NCI-H69 (cell line): ENCODE measurements around the gene CATSPER3.

Experiments used
- DNase-seq: peaks from one replicate; lab custom pipeline; 2025; lab: John Stamatoyannopoulos, UW

The CATSPER3 gene

DNA sequence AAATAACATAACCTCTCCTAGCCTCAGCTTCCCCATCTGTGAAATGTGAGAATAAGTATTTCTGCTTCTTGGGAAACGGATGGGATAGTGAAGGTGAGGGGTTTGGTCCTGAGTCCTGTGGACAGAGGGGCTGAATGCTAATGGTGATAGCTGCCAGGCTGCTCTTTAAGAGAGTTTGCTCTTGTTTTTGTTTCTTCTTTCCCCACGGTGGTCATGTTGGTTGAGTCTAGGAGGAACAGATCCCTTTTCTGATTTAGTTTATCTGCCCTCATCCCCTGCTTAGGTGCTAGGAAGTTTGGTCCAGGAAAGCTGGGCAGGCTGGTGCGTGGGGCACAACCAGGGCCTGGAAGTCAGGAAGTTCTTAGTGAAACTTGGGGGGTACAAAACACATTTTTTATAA lies 74.0 kb downstream of the CATSPER3 start:
- no peak for DNase-seq

DNA sequence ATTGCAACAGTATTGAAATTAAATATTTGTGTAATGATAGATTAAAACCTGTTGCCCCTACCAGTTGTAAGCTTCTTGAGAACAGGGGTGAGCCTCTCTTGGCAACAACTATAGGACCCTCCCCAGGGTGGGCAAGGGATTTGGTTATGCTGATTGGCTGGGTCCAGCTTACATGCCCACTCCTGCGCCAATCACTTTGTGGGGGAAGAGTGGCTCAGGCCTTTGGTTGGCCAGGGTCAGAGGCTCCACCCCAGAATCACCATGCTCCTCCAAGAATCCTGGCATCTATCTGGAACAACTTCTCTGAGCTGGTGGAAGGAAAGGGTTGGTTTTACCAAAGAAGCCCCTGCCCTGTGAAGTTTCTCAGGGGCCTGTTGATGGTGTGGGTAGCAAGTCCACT lies 74.9 kb downstream of the CATSPER3 start:
- DNase-seq, result no peak

DNA sequence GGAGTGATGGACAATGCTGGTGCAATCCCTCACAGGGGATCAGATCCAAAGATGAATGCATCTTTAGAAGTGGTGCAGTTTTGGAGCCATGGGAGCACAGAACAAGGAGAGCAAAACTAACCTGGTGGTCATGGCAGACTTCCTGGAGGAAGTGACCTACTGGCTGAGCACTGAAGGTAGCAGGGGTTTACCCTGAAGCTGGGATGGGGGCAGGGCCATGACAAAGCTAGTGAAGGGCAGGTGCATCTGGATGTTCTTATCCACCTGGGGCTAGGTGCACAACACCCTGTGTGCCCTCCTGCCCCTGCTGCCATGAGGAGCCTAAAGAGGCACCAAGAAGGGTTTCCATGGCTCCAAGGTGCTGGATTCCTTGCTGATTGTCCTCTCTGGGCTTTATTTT lies 77.8 kb downstream of the CATSPER3 start:
- no peak for DNase-seq

DNA sequence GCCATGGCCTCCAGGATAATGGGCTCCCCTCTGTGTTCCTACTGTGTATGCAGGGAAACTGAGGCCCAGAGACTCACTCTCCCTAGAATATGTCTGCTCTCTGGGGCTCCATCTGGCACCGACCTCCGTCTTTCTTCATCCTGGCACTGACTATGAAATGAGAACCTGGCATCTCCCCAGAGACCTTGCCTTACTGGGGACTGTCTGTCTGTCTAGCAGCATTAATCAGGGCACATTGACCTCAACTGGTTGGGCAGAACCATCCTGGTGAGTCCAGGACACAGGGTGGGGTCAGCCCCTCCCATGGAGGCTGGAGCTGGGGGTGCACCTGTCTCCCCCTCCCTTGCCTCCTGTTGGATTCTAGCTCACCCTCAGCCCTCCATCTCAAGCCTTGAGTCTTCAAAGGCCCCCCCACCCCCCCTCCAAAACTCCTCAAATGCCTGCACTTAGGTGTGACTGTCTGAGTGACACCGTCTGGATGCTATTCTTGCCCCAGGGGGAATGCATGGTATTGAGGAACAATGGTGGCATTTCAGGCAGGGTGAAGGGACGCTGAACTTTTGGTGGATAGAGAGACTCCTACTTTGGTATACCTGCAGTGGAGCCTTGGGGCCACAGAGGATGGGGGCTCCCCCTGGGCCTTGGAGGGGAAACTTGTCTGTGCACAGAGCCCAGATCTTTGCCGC lies 79.1 kb downstream of the CATSPER3 start:
- DNase-seq, result no peak

DNA sequence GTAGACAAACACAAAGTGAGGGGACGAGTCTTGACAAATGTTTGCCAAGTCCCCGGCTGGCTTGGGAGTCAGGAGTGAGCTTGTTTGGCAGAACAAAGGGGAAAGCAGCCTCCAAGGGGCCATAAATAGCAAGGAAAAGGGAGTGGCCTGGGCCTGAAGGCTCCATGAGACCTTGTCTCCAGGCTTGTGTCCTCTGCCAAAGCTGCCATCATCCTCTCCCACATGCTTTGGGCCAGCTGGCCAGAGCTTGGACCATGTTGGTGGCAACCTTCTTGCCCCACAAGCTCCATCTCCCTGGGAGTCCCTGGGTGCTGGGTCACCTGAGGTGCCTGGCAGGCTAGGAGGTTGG lies 79.6 kb downstream of the CATSPER3 start:
- no peak for DNase-seq

DNA sequence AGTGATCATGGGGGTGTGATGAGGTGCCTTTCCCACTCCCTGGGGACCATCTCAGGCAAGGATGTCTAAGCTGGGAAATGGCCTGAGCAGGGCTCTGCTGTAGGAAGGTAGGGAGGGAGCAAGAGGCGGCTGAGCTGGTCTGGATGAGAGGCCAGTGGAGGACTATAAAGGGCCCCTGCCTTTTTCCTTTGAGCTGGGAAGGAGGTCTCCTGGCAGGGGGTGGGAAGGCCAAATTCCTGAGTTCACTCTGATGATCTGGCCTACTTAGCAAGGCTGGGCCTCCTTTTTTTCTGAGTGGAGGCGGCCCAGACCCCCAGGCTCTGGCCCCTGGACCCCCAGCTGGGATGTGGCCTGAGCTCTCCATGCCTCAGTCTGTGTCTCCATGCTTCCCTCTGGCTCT lies 80.6 kb downstream of the CATSPER3 start:
- no peak for DNase-seq

DNA sequence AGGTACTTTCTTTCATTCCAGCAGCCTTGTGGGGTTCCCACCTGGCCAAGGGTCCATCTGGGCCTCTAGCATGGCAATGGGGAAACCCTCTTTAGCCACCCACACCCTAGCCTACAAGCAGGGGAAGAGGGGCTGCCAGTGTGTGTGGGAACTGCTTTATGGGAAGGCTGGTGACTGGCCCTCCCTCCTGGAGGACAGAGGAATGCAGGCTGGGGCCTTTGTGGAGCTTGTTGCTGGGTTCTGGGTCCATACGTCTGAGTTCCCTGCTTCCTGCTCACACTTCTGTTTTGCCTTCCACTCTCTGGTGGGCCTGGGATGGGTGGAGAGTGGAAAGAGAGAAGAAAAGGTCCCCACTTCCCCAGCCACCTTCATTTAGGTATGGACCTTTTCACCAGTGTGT lies 81.2 kb downstream of the CATSPER3 start:
- no peak for DNase-seq

DNA sequence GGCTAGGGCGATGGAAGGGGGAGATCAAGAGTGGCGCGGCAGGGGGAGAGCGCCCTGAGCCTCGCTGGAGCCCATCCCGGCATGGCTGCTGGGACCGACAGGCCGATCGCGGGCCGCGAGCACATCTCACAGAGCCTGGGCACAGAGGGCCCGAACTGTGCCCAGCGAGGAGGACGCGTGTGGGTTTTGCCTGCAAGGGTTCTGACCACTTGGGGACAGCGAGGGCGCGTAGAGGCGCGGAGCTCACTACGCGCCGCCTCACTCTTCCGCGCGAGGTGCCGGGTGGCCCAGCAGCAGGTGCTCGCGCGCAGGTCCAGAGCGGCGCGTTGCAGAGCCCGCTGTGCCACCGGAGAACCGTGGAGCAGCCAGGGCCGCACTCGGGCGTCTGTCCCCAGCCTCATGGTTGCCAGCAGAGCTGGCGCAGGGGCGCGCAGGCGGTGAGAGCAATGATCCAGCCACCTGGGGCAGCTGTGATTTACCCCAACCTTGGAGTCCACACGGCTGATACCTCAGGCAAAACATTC lies 82.6 kb downstream of the CATSPER3 start:
- no peak for DNase-seq

DNA sequence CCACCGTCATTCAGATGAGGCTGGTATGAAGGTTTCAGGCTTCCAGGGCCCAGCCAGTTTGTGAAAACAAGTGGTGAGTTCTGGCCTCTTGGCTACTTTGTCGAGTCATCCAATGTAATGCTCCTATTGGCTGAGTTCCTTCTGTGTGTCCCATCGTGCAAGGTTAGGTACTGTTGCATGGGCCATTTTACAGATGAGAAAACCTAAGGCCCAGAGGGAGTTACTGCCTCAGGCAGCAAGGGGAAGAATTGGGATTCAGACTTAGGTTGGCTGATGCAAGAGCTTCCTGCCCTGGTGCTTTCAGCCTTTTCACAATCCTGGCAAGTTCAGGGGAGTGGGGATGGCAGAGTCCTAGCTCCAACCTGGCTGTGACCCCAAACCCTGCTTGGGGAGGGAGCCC lies 83.7 kb downstream of the CATSPER3 start:
- no peak for DNase-seq

DNA sequence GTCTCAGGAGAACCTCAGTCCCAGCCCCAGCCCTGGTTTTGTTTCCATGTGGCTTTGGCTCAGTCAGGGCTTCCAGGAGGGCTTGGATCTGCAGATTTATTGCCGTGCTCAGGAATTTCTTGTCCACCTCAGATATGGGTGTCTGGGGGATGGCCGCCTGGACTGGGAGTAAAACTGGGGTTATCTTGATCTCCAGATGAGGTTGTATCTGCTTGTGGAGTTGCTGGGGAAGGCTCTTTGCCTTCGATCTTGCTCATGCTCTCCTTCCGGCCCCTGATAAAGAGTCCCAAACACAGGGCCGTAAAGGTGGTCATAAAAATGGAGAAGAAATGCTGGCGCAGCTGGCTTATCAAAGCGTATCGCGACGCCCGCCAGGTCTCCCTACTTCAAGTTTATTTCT lies 84.2 kb downstream of the CATSPER3 start:
- no peak for DNase-seq

DNA sequence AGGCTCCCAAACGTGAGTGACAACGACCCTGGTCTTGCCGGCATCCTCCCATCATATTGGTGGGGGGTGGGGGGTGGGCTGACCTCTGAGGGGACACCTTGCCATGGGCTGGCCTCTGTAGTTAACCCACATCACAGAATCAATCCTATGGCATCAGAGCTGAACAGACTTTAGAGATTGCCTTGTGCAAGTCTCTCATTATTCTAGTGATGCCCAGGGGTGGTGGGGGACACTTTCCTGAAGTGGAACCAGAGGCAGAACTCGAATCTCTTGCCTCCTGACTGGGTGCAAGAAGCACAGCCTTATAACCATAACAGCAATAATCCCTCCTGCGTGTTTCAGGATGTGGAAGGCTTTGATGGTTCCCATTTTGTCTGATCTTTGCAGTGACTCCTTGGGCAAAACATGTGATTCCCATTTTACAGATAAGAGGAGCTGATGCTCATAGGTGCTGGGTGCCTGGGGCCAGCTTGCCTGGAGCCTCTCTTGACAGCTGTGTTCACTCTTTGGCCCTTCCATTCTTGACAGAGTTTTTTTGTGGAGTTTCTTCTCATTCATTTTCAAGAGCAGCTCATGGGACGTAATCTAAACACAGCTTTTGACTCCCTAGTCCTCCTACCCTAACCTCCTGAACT lies 84.9 kb downstream of the CATSPER3 start:
- no peak for DNase-seq

DNA sequence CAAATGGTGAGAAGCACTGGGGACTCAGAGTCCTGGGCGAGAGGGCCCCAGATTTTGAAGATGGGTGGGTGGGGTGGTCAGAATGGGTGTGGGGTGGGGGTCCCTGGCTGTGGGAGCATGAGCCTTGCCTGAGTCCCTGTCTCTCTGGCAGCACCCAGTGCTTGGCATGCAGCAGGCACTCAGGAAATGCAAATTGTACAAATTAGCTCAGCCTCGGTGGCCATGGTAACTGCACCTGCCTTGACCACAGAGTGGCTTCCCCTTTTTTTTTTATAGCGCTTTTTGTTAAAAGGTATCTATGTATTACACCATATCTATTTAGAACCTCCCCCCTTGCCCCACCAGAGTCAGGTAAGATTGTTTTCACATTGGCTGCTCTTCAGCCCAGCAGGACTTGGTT lies 85.6 kb downstream of the CATSPER3 start:
- DNase-seq, result peak; percentile 36

DNA sequence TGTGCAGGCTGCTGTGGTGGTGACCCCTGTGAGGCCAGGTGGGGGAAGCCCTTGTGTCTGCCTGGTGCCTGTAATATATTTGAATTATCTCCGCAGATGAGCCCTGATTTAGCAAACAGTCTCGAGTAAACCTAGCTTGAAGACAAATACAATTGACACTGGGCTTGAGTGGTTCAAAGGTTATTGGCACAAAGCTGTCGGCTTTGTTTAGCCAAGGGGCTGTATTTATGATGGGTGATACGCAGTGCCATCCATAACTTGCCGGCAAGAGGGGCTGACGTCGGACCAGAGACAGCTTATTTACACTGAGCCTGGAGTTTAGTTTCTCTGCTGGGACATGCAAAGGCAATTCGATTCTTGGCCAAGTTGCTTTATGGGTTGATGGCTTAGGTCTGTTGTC lies 86.3 kb downstream of the CATSPER3 start:
- DNase-seq, result no peak

DNA sequence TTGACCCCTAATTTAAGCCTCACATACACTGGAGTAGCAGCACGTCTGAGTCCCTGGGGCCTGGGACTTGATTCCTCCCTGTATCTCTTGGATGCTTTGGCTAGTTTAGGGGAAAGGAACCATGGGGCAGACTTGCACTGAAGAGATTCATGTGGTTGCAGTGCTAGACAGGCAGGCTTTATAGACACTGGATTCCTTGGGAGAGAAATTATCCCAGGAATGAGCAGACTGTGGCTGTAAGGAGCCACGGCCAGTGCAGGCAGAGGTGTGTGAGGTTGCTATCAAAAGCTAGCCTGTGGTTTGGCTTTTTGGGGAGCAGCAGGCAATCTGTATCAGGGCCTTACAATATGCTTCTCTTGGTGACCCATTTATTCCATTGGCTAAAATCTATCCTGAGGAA lies 86.8 kb downstream of the CATSPER3 start:
- no peak for DNase-seq

DNA sequence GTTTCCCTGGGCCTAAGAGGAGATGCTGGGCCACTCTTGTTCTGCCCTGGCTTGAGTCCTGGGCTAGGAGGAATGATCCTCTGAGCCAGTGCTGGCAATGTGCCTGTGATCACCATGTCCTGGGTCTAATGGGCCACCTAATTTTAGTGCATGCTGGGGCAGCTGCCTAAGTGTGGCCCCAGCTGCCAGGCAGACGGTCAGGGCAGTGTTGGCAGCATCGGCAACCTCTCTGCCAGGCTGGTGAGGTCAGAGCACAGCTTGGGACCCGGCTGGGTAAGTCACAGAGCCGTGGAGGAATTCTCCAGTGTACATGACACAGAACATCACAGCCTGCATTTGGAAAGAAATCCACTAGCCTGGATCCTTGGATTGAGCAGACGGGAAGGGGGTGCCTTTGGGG lies 87.7 kb downstream of the CATSPER3 start:
- DNase-seq, result no peak

DNA sequence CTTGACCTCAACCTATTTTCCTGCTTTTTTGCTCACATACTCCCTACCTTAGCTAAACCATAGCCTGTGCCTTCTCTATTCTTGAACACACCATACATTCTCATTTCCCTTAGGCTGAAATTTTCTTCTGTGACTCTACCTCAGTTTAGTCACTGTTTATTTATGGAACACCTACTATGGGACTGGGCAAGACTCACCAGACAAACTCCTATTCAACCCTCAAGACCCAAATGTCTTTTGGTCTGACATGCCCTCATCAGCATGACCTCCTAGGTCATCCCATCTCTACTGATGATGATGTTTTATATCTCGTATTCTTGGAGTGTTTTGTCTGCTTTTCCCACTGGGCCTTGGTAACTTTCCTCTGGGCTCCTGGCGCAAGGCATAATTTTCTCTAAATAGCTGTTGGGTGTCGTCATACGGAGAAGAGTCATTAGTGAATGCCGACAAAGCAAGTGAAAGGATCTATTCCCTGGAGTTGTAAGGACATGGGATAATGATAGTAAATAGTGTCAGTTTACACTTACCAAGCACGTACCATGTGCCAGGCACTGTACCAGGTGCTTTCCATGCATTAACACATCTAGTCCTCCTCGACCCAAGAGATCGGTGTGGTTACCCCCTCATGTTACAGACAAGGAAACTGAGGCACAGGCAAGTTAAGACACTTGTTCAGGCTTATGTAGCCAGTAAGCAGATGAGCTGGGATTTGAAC lies 88.8 kb downstream of the CATSPER3 start:
- DNase-seq, result peak; percentile 10

DNA sequence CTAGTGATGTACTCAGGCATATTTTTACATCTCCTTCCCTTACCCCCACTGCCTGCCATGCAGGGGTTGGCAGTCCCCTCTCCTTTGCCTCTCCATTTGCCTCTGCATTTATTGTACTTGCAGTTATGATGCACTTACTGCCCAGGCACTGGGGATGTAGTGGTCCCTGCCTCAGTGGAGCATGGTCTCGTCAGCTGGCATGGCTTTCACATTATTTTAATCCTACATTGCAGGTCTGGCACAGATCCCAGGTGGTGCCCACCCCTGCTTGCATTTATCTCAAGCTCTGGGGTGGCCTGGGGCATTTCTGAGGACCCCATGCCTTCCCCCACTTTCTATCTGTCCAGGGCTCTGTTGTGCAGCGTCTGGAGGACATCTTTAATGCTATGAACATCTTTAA lies 89.5 kb downstream of the CATSPER3 start:
- no peak for DNase-seq

DNA sequence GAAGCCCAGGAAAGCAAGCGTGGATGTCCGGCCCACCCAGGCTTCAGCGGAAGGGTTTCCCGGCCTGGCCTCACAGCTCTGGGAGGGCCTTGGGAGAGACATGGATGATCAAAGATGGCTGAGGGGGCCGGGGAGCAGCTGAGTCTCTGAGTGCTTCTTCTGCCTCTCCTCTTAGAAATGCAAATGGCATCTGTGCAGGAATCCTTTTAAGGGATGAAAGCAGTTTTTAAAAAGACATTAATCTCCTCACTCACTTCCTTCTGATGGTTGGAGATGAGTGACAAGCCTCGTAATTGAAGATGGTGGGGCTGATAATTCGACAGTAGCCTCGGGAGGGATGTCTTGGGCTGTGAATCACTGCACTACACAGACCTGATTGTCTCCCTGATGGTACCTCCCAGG lies 90.6 kb downstream of the CATSPER3 start:
- DNase-seq, result no peak

DNA sequence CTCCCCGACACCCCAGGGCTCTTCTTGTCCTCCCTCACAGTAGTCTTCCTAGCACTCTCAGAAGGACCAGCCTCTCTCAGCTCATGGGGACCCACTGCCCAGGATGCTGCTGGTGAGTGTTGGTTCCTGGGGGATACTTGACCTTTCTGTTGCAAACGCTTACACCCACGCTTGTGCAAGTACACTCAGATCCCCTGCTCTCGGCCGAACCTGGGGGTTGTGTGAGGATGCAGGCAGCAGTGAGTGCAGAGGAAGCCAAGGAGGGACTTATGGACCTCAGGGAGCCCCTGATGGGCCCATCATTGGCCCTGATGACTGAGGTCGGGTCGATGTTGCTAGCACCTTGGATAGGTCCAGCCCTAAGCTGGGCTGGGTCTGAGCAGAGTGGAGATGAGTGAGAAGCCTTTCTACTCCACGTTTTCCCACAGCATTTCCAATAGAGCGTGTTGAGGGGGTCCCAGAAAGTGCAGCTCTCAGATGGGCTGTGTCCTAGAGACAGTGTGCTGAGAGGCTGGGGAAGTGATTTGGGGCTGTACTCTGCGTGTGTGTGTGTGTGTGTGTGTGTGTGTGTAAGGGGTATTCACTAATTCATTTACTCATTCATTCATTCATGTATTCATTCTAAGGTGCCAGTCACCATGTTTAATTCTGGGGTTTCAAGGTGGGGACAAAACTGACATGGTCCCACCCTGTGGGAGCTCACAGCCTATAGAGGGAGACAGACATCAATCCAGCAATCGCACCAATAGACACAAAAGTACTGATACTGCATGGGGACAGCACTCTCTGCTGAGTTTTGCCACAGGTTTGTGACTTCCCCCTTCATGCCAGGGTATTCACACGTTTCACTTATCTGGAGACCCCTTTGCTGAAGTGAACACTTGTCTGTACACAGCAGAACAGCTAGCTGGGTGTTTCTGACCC lies 91.6 kb downstream of the CATSPER3 start:
- DNase-seq, result no peak

DNA sequence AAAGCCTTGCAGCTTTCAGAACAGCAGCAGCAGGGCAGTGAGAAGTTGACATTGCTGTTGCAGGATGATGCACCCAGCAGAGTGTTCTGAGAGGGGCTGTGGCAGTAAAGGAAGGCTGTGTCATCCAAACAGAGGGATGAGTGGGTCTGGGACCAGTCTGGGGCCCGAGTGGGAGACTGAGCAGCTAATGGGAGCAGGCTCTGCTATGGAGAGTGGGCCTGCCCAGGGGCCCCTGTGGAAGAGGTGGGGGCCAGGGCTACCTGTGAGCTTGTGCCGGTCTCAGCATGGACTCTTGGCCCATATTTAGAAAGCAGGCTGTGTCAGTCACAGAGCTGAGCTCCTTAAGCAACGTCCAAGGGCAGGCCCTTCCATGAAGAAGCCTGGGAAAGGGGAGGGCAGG lies 92.3 kb downstream of the CATSPER3 start:
- DNase-seq, result no peak

DNA sequence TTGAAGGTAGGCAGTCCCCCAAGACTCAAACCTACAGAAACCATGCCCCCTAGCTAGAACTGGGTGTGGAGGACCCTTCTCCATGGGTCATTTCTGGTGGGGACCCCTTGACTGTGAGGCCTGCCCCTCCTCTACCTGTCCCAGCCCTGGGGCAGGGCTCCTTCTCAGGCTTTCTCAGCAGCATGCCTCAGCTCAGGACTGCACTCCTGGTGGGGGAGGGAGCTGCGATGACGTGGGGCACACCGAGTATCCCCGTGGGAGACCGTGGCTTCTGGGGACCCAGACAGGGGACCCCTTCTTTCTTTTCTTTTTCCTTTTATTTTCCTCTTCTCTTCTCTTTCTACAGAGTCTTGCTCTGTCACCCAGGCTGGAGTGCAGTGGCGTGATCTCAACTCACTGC lies 93.3 kb downstream of the CATSPER3 start:
- no peak for DNase-seq
